Adipocyte (in vitro differentiated cells): Measurements from ENCODE around the gene PDCD4.
"Not testable (repeated sequence)": the region's sequence is repeated elsewhere in the genome, so short reads cannot be mapped to it uniquely, and the experiment has no call there.

ENCODE experiments used
- DNase-seq: peaks from one replicate; pipeline ENCODE4 v3.0.0-alpha.2; 2015; ENCODE audit warnings: low read depth
- H3K27me3 ChIP-seq: replicated peaks from 2 replicates; pipeline ENCODE4 v1.7.0; 2013; ENCODE audit warnings: mild to moderate bottlenecking, low read length, moderate library complexity; ENCODE audit not compliant: control insufficient read depth, insufficient read depth
- H3K36me3 ChIP-seq: 2 replicates; pipeline ENCODE4 v1.7.0; 2013; ENCODE audit warnings: low read length, mild to moderate bottlenecking, moderate library complexity; ENCODE audit not compliant: control insufficient read depth, insufficient read depth, severe bottlenecking
- H3K4me1 ChIP-seq: 2 replicates; pipeline ENCODE4 v1.7.0; 2013; ENCODE audit warnings: mild to moderate bottlenecking, low read length, moderate library complexity; ENCODE audit not compliant: control insufficient read depth, insufficient read depth
- H3K4me3 ChIP-seq: 2 replicates; pipeline ENCODE4 v1.7.0; 2013; ENCODE audit warnings: mild to moderate bottlenecking, low read length, moderate library complexity
- H3K9ac ChIP-seq: 2 replicates; pipeline ENCODE4 v1.7.0; 2013; ENCODE audit warnings: mild to moderate bottlenecking, low read length, moderate library complexity
- H3K9me3 ChIP-seq: 2 replicates; pipeline ENCODE4 v1.7.0; 2013; ENCODE audit warnings: mild to moderate bottlenecking, low read length, moderate library complexity; ENCODE audit not compliant: control insufficient read depth

Gene PDCD4

GRCh38 chr10:110893559-110894179 lies 21.9 kb downstream of the PDCD4 start:
- no peak overlapping the region for H3K9ac ChIP-seq
- peaks cover 85% of the 10 kb centered on the region for H3K36me3 ChIP-seq
- DNase-seq, result peak; percentile 82

GRCh38 chr10:110897184-110897583 lies 25.5 kb downstream of the PDCD4 start:
- Histone ChIP-seq H3K36me3 (peaks cover 85% of the 10 kb centered on the region), H3K9ac (no peak overlapping the region), H3K4me3 (no peak overlapping the region), H3K9me3 (no peaks in the 10 kb centered on the region), H3K4me1 (peaks cover 31% of the 10 kb centered on the region), H3K27me3 (no peaks in the 10 kb centered on the region)
- no peak for DNase-seq

More at GRCh38 chr10:110893559-110894179, 21.9 kb downstream of the PDCD4 start:
- H3K27me3 ChIP-seq, result no peaks in the 10 kb centered on the region
- H3K9me3 ChIP-seq, result no peaks in the 10 kb centered on the region
- peaks cover 33% of the 10 kb centered on the region for H3K4me1 ChIP-seq
- H3K4me3 ChIP-seq, result no peak overlapping the region

GRCh38 chr10:110898391-110898790 lies 26.7 kb downstream of the PDCD4 start:
- H3K9ac ChIP-seq, result peak overlapping the region; percentile 13
- peaks cover 74% of the 10 kb centered on the region for H3K36me3 ChIP-seq
- H3K4me1 ChIP-seq, result peaks cover 41% of the 10 kb centered on the region
- DNase-seq, result peak; percentile 13
- no peaks in the 10 kb centered on the region for H3K27me3 ChIP-seq
- H3K4me3 ChIP-seq, result no peak overlapping the region
- no peaks in the 10 kb centered on the region for H3K9me3 ChIP-seq

- no peak overlapping the region for H3K4me3 ChIP-seq
- peaks cover 39% of the 10 kb centered on the region for H3K4me1 ChIP-seq
- DNase-seq, result no peak
- H3K36me3 ChIP-seq, result peaks cover 50% of the 10 kb centered on the region
- no peaks in the 10 kb centered on the region for H3K9me3 ChIP-seq
- H3K27me3 ChIP-seq, result no peaks in the 10 kb centered on the region
- no peak overlapping the region for H3K9ac ChIP-seq
Observed at GRCh38 chr10:110900983-110901382, 29.3 kb downstream of the PDCD4 start.

GRCh38 chr10:110901954-110902819 lies 30.5 kb downstream of the PDCD4 start:
- Histone ChIP-seq H3K4me1 (peaks cover 27% of the 10 kb centered on the region), H3K9ac (no peak overlapping the region), H3K36me3 (peaks cover 41% of the 10 kb centered on the region), H3K9me3 (no peaks in the 10 kb centered on the region), H3K27me3 (no peaks in the 10 kb centered on the region), H3K4me3 (no peak overlapping the region)
- peak; percentile 62 for DNase-seq

- Histone ChIP-seq H3K36me3 (peaks cover 32% of the 10 kb centered on the region), H3K27me3 (no peaks in the 10 kb centered on the region), H3K9ac (no peak overlapping the region), H3K4me1 (peaks cover 16% of the 10 kb centered on the region), H3K9me3 (no peaks in the 10 kb centered on the region), H3K4me3 (no peak overlapping the region)
- DNase-seq, result no peak
Observed at GRCh38 chr10:110903280-110904278, 31.9 kb downstream of the PDCD4 start.

GRCh38 chr10:110910138-110910537 lies 38.4 kb downstream of the PDCD4 start:
- Histone ChIP-seq H3K9ac (no peak overlapping the region), H3K4me1 (peaks cover 12% of the 10 kb centered on the region), H3K4me3 (no peak overlapping the region), H3K9me3 (no peaks in the 10 kb centered on the region), H3K27me3 (no peaks in the 10 kb centered on the region), H3K36me3 (no peaks in the 10 kb centered on the region)
- no peak for DNase-seq

GRCh38 chr10:110912374-110912773 lies 40.6 kb downstream of the PDCD4 start:
- Histone ChIP-seq H3K9ac (no peak overlapping the region), H3K36me3 (no peaks in the 10 kb centered on the region), H3K4me1 (peaks cover 29% of the 10 kb centered on the region), H3K27me3 (no peaks in the 10 kb centered on the region), H3K9me3 (no peaks in the 10 kb centered on the region), H3K4me3 (no peak overlapping the region)
- DNase-seq, result peak; percentile 80

- H3K4me3 ChIP-seq, result no peak overlapping the region
- DNase-seq, result no peak
- H3K27me3 ChIP-seq, result no peaks in the 10 kb centered on the region
- peaks cover 37% of the 10 kb centered on the region for H3K4me1 ChIP-seq
- no peaks in the 10 kb centered on the region for H3K9me3 ChIP-seq
- no peaks in the 10 kb centered on the region for H3K36me3 ChIP-seq
- H3K9ac ChIP-seq, result no peak overlapping the region
Observed at GRCh38 chr10:110914431-110914830, 42.7 kb downstream of the PDCD4 start.

- Histone ChIP-seq H3K4me3 (no peak overlapping the region), H3K27me3 (no peaks in the 10 kb centered on the region), H3K4me1 (peaks cover 37% of the 10 kb centered on the region), H3K9ac (no peak overlapping the region), H3K9me3 (no peaks in the 10 kb centered on the region), H3K36me3 (no peaks in the 10 kb centered on the region)
- DNase-seq, result no peak
Observed at GRCh38 chr10:110915035-110915434, 43.3 kb downstream of the PDCD4 start.

- not testable (repeated sequence) for H3K27me3 ChIP-seq, H3K36me3 ChIP-seq, H3K9me3 ChIP-seq, H3K4me3 ChIP-seq, DNase-seq, H3K9ac ChIP-seq
- peaks cover 37% of the 10 kb centered on the region for H3K4me1 ChIP-seq
Observed at GRCh38 chr10:110915600-110915999, 43.9 kb downstream of the PDCD4 start.
